ENCODE results near the gene DSCAML1. TPM values are rescaled to one million over a fixed set of nuclear protein-coding genes. Genes with fewer than 3 reads are reported as not detected.

Gene DSCAML1
- total RNA-seq, 1 experiment from 2014 or later: not detected

DNA sequence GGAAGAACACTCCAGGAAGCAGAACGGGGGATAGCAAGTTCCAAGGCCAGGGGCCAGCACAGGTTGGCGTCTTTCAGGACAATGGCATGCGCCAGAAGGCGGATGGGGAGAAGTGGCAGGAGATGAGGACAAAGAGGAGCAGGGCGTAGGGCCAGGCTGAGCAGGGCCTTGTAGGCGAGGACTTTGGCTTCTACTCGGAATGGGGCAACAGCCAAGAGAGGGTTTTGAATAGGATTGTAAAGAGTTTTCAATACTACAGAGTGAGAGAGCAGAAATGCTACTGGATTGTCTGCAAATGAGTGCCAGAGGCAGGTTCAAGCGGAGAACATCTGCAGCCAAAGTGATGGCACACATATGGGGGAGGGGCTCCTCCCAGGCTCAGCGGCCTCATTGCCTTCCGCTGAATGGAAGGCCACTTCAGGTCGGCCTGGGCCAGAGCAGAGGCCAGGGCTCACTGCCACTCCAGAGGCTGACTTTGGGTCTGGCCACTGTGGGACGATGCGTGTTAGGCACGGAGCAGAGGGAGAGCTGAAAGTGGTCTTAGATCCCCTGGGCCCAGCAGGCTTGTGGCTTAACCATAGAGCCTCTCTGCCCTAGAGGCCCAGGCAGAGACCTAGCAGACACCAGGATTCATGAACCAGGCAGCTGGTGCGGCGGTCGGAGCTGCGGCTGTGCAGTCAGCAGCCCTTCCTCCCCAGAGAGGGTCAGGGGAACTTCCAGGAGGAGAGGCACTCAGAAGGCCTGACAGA, 118.2 kb downstream of the DSCAML1 start:
- H3K27ac ChIP-seq (ENCODE audit: low read length): no peak overlapping the region
- intact Hi-C loops (cut with micrococcal nuclease): no loop called here
- no peaks in the 10 kb centered on the region for H3K9me2 ChIP-seq (replicated peaks; ENCODE audit: low read length)
- H3K4me2 ChIP-seq (ENCODE audit: low read length): no peak overlapping the region
- no peaks in the 10 kb centered on the region for H4K20me1 ChIP-seq (ENCODE audit: low read length)
- no peaks in the 10 kb centered on the region for H3K4me1 ChIP-seq (ENCODE audit: insufficient read depth, low read length)
- H3K9ac ChIP-seq (ENCODE audit: low read length): no peak overlapping the region
- no peaks in the 10 kb centered on the region for H3F3A ChIP-seq (ENCODE audit: low read length, unreplicated experiment)
- ChIA-PET CTCF (no interaction called here), POLR2A (ENCODE audit: unreplicated experiment) (no interaction called here)
- H3K79me2 ChIP-seq (ENCODE audit: low read length): no peaks in the 10 kb centered on the region
- BruUV-seq (replicated peaks): no TSS peak
- TF ChIP-seq, protein P1, sequence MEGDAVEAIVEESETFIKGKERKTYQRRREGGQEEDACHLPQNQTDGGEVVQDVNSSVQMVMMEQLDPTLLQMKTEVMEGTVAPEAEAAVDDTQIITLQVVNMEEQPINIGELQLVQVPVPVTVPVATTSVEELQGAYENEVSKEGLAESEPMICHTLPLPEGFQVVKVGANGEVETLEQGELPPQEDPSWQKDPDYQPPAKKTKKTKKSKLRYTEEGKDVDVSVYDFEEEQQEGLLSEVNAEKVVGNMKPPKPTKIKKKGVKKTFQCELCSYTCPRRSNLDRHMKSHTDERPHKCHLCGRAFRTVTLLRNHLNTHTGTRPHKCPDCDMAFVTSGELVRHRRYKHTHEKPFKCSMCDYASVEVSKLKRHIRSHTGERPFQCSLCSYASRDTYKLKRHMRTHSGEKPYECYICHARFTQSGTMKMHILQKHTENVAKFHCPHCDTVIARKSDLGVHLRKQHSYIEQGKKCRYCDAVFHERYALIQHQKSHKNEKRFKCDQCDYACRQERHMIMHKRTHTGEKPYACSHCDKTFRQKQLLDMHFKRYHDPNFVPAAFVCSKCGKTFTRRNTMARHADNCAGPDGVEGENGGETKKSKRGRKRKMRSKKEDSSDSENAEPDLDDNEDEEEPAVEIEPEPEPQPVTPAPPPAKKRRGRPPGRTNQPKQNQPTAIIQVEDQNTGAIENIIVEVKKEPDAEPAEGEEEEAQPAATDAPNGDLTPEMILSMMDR (conservative IDR thresholded peaks at IDR 0.05; ENCODE audit: low read depth, low read length): no peak
- TF ChIP-seq EZH2phosphoT487 (IDR thresholded peaks at IDR 0.05; ENCODE audit: borderline replicate concordance, low read length): no peak
- TF ChIP-seq EZH2 (IDR thresholded peaks at IDR 0.05; ENCODE audit: low read length, unreplicated experiment): no peak
- ATAC-seq (no peak), DNase-seq (no peak)
- H3K4me3 ChIP-seq (ENCODE audit: low read length): no peak overlapping the region
- H2AFZ ChIP-seq (ENCODE audit: low read length): no peak overlapping the region
- no peaks in the 10 kb centered on the region for H3K9me3 ChIP-seq (ENCODE audit: low read length)
- no peaks in the 10 kb centered on the region for H3K36me3 ChIP-seq (ENCODE audit: low read depth, low read length)
- peaks cover 100% of the 10 kb centered on the region for H3K27me3 ChIP-seq (ENCODE audit: low read length)

DNA sequence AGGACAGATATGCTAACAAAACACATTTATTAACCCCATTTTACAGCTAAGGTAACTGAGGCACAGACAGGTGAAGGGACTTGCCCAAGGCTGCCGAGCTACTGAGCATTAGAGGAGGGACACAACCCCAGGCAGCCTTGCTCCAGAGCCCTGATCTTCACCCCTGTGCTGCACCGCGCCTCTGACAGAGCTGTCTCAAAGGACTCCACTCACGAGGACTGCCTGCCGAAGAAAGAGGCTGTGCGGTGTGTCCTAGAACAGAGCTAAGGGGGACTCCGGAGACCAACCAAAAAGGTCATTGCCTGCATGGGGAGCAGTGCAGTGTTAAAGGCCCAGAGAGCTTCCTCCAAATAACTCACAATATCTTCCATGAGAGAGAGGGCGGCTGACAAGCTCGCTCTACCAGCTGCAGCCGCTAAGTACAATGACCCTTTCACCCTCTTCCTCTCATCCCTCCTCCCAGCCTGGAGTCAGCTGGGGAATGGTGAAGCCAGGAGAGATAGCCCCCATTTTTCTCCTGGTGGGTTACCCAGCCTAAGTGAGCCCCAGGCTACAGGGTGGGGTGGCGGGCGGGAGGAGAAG, 119.2 kb downstream of the DSCAML1 start:
- no peaks in the 10 kb centered on the region for H3K79me2 ChIP-seq (ENCODE audit: low read length)
- no peak overlapping the region for H2AFZ ChIP-seq (ENCODE audit: low read length)
- POLR2A ChIA-PET (ENCODE audit: unreplicated experiment): no interaction called here
- H3K36me3 ChIP-seq (ENCODE audit: low read depth, low read length): no peaks in the 10 kb centered on the region
- H4K20me1 ChIP-seq (ENCODE audit: low read length): no peaks in the 10 kb centered on the region
- no peak overlapping the region for H3K4me3 ChIP-seq (ENCODE audit: low read length)
- H3K4me2 ChIP-seq (ENCODE audit: low read length): no peak overlapping the region
- H3K27me3 ChIP-seq (ENCODE audit: low read length): peaks cover 100% of the 10 kb centered on the region
- BruUV-seq (replicated peaks): no TSS peak
- ATAC-seq: no peak
- H3K4me1 ChIP-seq (ENCODE audit: insufficient read depth, low read length): no peaks in the 10 kb centered on the region
- no peaks in the 10 kb centered on the region for H3K9me3 ChIP-seq (ENCODE audit: low read length)
- intact Hi-C loops (cut with micrococcal nuclease): no loop called here
- no peaks in the 10 kb centered on the region for H3F3A ChIP-seq (ENCODE audit: low read length, unreplicated experiment)
- H3K9ac ChIP-seq (ENCODE audit: low read length): no peak overlapping the region
- H3K27ac ChIP-seq (ENCODE audit: low read length): no peak overlapping the region
- no peak for DNase-seq
- CTCF ChIA-PET: no interaction called here
- TF ChIP-seq EZH2 (IDR thresholded peaks at IDR 0.05; ENCODE audit: low read length, unreplicated experiment) (no peak), EZH2phosphoT487 (IDR thresholded peaks at IDR 0.05; ENCODE audit: borderline replicate concordance, low read length) (no peak)
- TF ChIP-seq, protein P1 (conservative IDR thresholded peaks at IDR 0.05; ENCODE audit: low read depth, low read length): no peak
- H3K9me2 ChIP-seq (replicated peaks; ENCODE audit: low read length): no peaks in the 10 kb centered on the region

DNA sequence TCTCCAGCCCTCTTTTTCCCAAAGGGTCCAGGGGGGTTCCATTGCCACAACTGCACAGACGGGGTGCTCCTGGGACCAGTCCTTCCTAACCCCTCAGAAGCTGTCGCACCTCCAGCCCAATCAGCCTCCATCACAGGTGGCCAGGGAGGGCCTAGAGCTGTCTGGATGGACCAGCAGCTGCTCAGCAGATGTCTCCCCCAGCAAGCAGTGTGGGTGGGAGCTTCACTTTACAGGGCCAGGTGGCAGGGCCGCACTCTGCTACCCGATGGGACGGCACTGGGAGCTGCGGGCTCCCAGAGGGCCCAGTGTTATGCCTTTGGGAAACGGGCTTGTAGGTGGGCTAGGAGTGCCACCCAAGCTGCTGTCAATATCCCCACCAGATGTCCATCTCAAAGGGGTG, 120.5 kb downstream of the DSCAML1 start:
- Histone ChIP-seq H3F3A (ENCODE audit: low read length, unreplicated experiment) (no peaks in the 10 kb centered on the region), H3K9ac (ENCODE audit: low read length) (no peak overlapping the region), H4K20me1 (ENCODE audit: low read length) (no peaks in the 10 kb centered on the region), H3K9me3 (ENCODE audit: low read length) (no peaks in the 10 kb centered on the region), H3K27ac (ENCODE audit: low read length) (no peak overlapping the region), H2AFZ (ENCODE audit: low read length) (no peak overlapping the region), H3K4me3 (ENCODE audit: low read length) (no peak overlapping the region), H3K9me2 (replicated peaks; ENCODE audit: low read length) (no peaks in the 10 kb centered on the region), H3K4me2 (ENCODE audit: low read length) (no peak overlapping the region), H3K36me3 (ENCODE audit: low read depth, low read length) (no peaks in the 10 kb centered on the region), H3K79me2 (ENCODE audit: low read length) (no peaks in the 10 kb centered on the region), H3K4me1 (ENCODE audit: insufficient read depth, low read length) (no peaks in the 10 kb centered on the region), H3K27me3 (ENCODE audit: low read length) (peaks cover 98% of the 10 kb centered on the region)
- ATAC-seq (no peak), DNase-seq (no peak)
- BruUV-seq (replicated peaks): no TSS peak
- intact Hi-C loops (cut with micrococcal nuclease): no loop called here
- ChIA-PET CTCF (no interaction called here), POLR2A (ENCODE audit: unreplicated experiment) (no interaction called here)
- TF ChIP-seq, protein P1 (conservative IDR thresholded peaks at IDR 0.05; ENCODE audit: low read depth, low read length): no peak
- TF ChIP-seq EZH2 (IDR thresholded peaks at IDR 0.05; ENCODE audit: low read length, unreplicated experiment) (no peak), EZH2phosphoT487 (IDR thresholded peaks at IDR 0.05; ENCODE audit: borderline replicate concordance, low read length) (no peak)
